K562 (cell line): ENCODE measurements around the gene KCNAB1. TPM values are rescaled to one million over a fixed set of nuclear protein-coding genes. Genes with fewer than 3 reads are reported as not detected.

Source experiments
- CBX5 ChIP-seq: IDR thresholded peaks from 2 replicates; pipeline ENCODE4 v1.6.1; 2014; ENCODE audit warnings: low read depth, borderline replicate concordance
- JUND ChIP-seq, 2 experiments: IDR thresholded peaks; 2 replicates in 1 of 2; 3 replicates in 1 of 2; pipeline ENCODE4 v1.6.1; 2011; ENCODE audit warnings: borderline replicate concordance in 2 of 2, low read depth in 2 of 2, low read length in 2 of 2, improper control_type of control experiment in 1 of 2, missing biosample characterization in 1 of 2, missing genetic modification characterization in 1 of 2, missing genetic modification reagents in 1 of 2
- KHSRP ChIP-seq: fragments of 450-650 bp; IDR thresholded peaks from 2 replicates; pipeline ENCODE4 v1.6.1; 2017
- POLR2AphosphoS5 ChIP-seq: IDR thresholded peaks from 2 replicates; pipeline ENCODE4 v1.6.1; 2011; ENCODE audit warnings: mild to moderate bottlenecking, low read depth, low read length, moderate library complexity; ENCODE audit not compliant: control insufficient read depth, insufficient read depth
- POLR2G ChIP-seq: fragments of 200-400 bp; formaldehyde crosslinking; IDR thresholded peaks from 2 replicates; pipeline ENCODE4 v1.6.1; 2017; ENCODE audit warnings: low read depth, mild to moderate bottlenecking, antibody characterized with exemption, low read length, moderate library complexity
- RAD21 ChIP-seq, 2 experiments: fragments of 250-450 bp in 1 of 2; fragments of 450-650 bp in 1 of 2; sonication (Bioruptor Pico) in 1 of 2; formaldehyde crosslinking in 1 of 2; IDR thresholded peaks in 1 of 2; conservative IDR thresholded peaks in 1 of 2; 2 replicates each; pipeline versions ENCODE4 v1.4.0 to v1.8.0; 2020 to 2022; ENCODE audit warnings: mild to moderate bottlenecking in 2 of 2, moderate library complexity in 1 of 2
- RFX1 ChIP-seq: fragments of 450-650 bp; IDR thresholded peaks from 2 replicates; pipeline ENCODE4 v1.6.1; 2016; ENCODE audit warnings: mild to moderate bottlenecking, moderate library complexity
- SMC3 ChIP-seq: conservative IDR thresholded peaks from 2 replicates; pipeline ENCODE4 v1.6.1; 2011; ENCODE audit warnings: low read depth, low read length, improper control_type of control experiment; ENCODE audit not compliant: insufficient read depth
- ZBTB11 ChIP-seq, 3 experiments: fragments of 200-800 bp in 1 of 3; fragments of 250-450 bp in 1 of 3; fragments of 450-650 bp in 1 of 3; sonication (Bioruptor Pico) in 1 of 3; sonication (Bioruptor generic) in 1 of 3; formaldehyde crosslinking in 1 of 3; IDR thresholded peaks; 2 replicates each; pipeline versions ENCODE4 v1.6.1 to v1.8.0; 2016 to 2022; ENCODE audit warnings: mild to moderate bottlenecking in 2 of 3, missing genetic modification characterization in 2 of 3, missing compliant biosample characterization in 1 of 3, moderate library complexity in 1 of 3
- ZNF586 ChIP-seq: fragments of 450-650 bp; formaldehyde crosslinking; conservative IDR thresholded peaks from 2 replicates; pipeline ENCODE4 v1.4.0; 2020; ENCODE audit warnings: mild to moderate bottlenecking, moderate library complexity
- ZNF707 ChIP-seq: fragments of 250-450 bp; sonication (Bioruptor Pico); conservative IDR thresholded peaks from 2 replicates; pipeline ENCODE4 v1.8.0; 2022; ENCODE audit warnings: inconsistent platforms, mild to moderate bottlenecking, moderate library complexity
- polyA plus RNA-seq, 8 experiments: library from polyadenylated mRNA; depleted of rRNA in 4 of 8; stranded (reverse) in 5 of 8; unstranded in 3 of 8; fragments of >200 nt; fragmentation: Nextera tagmentation in 2 of 8; fragmentation: Illumina TruSeq in 1 of 8; extraction: Ambion mirVana in 2 of 8; extraction: Trizol in 1 of 8; gene quantifications; 2 replicates each; pipeline versions ENCODE4 v1.2.1 to v1.2.3, GENCODE V29; 2011 to 2014; ENCODE audit warnings: inconsistent platforms in 1 of 8, missing spikeins in 1 of 8
- total RNA-seq, 7 experiments: library from RNA; depleted of rRNA in 6 of 7; stranded (reverse); fragments of >200 nt in 6 of 7; fragmentation: Illumina TruSeq in 2 of 7; extraction: Trizol in 2 of 7; gene quantifications; 2 replicates each; pipeline versions ENCODE4 v1.2.1 to v1.2.3, GENCODE V29; 2011 to 2021; ENCODE audit warnings: low replicate concordance in 1 of 7
- TF ChIP-seq, protein P1 (sequence below), 2 experiments: fragments of 200-800 bp in 1 of 2; sonication (Bioruptor generic) in 1 of 2; sonication (generic) in 1 of 2; formaldehyde crosslinking in 1 of 2; IDR thresholded peaks in 1 of 2; conservative IDR thresholded peaks in 1 of 2; 2 replicates each; pipeline versions ENCODE4 v1.5.0 to v1.6.1; 2016 to 2020; ENCODE audit warnings: missing compliant biosample characterization in 1 of 2, missing genetic modification characterization in 1 of 2, missing genetic modification reagents in 1 of 2
- TF ChIP-seq, protein P2 (sequence below), 3 experiments: IDR thresholded peaks in 2 of 3; conservative IDR thresholded peaks in 1 of 3; 2 replicates each; pipeline ENCODE4 v1.5.1; 2011 to 2012; ENCODE audit warnings: low read length in 3 of 3, mild to moderate bottlenecking in 3 of 3, control low read depth in 2 of 3, improper control_type of control experiment in 1 of 3, inconsistent platforms in 1 of 3, low read depth in 1 of 3, mixed read lengths in 1 of 3, moderate library complexity in 1 of 3; ENCODE audit not compliant: insufficient read depth in 2 of 3

Gene KCNAB1
- total and polyA plus RNA-seq, 9 of the 15 experiments (the other 6 are each of a cell fraction or from before 2014, with no cell fraction given) = 0.14 to 1.2 (median 0.51) TPM

- TF ChIP-seq, protein P1, sequence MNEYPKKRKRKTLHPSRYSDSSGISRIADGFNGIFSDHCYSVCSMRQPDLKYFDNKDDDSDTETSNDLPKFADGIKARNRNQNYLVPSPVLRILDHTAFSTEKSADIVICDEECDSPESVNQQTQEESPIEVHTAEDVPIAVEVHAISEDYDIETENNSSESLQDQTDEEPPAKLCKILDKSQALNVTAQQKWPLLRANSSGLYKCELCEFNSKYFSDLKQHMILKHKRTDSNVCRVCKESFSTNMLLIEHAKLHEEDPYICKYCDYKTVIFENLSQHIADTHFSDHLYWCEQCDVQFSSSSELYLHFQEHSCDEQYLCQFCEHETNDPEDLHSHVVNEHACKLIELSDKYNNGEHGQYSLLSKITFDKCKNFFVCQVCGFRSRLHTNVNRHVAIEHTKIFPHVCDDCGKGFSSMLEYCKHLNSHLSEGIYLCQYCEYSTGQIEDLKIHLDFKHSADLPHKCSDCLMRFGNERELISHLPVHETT (CRISPR knock-in tag; conservative IDR thresholded peaks at IDR 0.05 in 1 of 2, IDR thresholded peaks at IDR 0.05 in 1 of 2) = no peak
- TF ChIP-seq ZNF586 (CRISPR knock-in tag) = no peak
- TF ChIP-seq JUND (IDR thresholded peaks at IDR 0.05; ENCODE audit: borderline replicate concordance, low read depth, low read length) = 0 out of 2 replicates have a peak, but pooled peaks have one; percentile 43
- no peak; the same call in 2 of the 3 replicates for TF ChIP-seq JUND (tag; IDR thresholded peaks at IDR 0.05; ENCODE audit: borderline replicate concordance, low read depth, low read length)
- peak; percentile 67 to 85 for TF ChIP-seq RAD21 (CRISPR knock-in tag; conservative IDR thresholded peaks at IDR 0.05 in 1 of 2, IDR thresholded peaks at IDR 0.05 in 1 of 2)
- TF ChIP-seq, protein P2, sequence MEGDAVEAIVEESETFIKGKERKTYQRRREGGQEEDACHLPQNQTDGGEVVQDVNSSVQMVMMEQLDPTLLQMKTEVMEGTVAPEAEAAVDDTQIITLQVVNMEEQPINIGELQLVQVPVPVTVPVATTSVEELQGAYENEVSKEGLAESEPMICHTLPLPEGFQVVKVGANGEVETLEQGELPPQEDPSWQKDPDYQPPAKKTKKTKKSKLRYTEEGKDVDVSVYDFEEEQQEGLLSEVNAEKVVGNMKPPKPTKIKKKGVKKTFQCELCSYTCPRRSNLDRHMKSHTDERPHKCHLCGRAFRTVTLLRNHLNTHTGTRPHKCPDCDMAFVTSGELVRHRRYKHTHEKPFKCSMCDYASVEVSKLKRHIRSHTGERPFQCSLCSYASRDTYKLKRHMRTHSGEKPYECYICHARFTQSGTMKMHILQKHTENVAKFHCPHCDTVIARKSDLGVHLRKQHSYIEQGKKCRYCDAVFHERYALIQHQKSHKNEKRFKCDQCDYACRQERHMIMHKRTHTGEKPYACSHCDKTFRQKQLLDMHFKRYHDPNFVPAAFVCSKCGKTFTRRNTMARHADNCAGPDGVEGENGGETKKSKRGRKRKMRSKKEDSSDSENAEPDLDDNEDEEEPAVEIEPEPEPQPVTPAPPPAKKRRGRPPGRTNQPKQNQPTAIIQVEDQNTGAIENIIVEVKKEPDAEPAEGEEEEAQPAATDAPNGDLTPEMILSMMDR (IDR thresholded peaks at IDR 0.05 in 2 of 3, conservative IDR thresholded peaks at IDR 0.05 in 1 of 3; ENCODE audit: insufficient read depth in 2 of 3, low read depth in 1 of 3, low read length in 3 of 3) = peak; percentile 79 to 92 (median 91)
- peak; percentile 61 for TF ChIP-seq RFX1
- TF ChIP-seq KHSRP = no peak
- TF ChIP-seq ZBTB11 (CRISPR knock-in tag; IDR thresholded peaks at IDR 0.05) = peak in 1 of 3 experiments; percentile 41; a peak in 1 of 6 replicates
- no peak for TF ChIP-seq POLR2G
- TF ChIP-seq SMC3 = peak; percentile 59
- no peak for TF ChIP-seq ZNF707 (CRISPR knock-in tag)
- no peak for TF ChIP-seq POLR2AphosphoS5
- no peak for TF ChIP-seq CBX5
These were observed 31.5 kb downstream of the KCNAB1 start (continued) for GRCh38 chr3:156151824-156152428.
